HepG2 (cell line): Measurements from ENCODE around the gene DNAJC21. TPM values are rescaled to one million over a fixed set of nuclear protein-coding genes. Genes with fewer than 3 reads are reported as not detected.

ENCODE experiments used
- ATAC-seq: fragments of 200-7000 bp; cut with Tn5 transposase; 3 replicates; pipeline ENCODE4 v1.9.1; 2020; ENCODE audit warnings: mild to moderate bottlenecking, moderate library complexity
- BruUV-seq: library from RNA; stranded (reverse); fragments of 400-500 nt; replicated peaks from 2 replicates; lab custom pipeline; 2021; lab: Mats Ljungman, UMichigan
- CTCF ChIA-PET: fragments of 300-600 bp; formaldehyde crosslinking; extraction: SDS; loops from one replicate; lab custom pipeline; 2021; ENCODE audit warnings: low total read pairs, inconsistent platforms, low intra/inter-chr PET ratio; lab: Yijun Ruan, JAX
- POLR2A ChIA-PET: fragments of 350-600 bp; sonication (Branson Sonifier 250); formaldehyde crosslinking; loops from one replicate; lab custom pipeline; 2020; ENCODE audit warnings: antibody characterized with exemption, inconsistent platforms; lab: Yijun Ruan, JAX
- DNase-seq: peaks from one replicate; pipeline ENCODE4 v3.0.0-alpha.2; 2015; ENCODE audit warnings: low spot score
- FAIRE-seq: peaks from 3 replicates; lab custom pipeline; 2011; peaks lifted over from hg19 to GRCh38; lab: Jason Lieb, UNC
- H2AFZ ChIP-seq: one replicate; pipeline ENCODE4 v1.6.1; 2011; ENCODE audit warnings: low read length, inconsistent platforms
- H3K27ac ChIP-seq: fragments of 300-600 bp; 3 replicates; pipeline ENCODE4 v1.8.0; 2011; ENCODE audit warnings: mixed run types, mild to moderate bottlenecking, mixed read lengths, low read length, inconsistent platforms; ENCODE audit not compliant: insufficient read depth; ENCODE audit errors: extremely low read length
- H3K27me3 ChIP-seq, 2 experiments: fragments of 200-600 bp in 1 of 2; 2 replicates in 1 of 2; 3 replicates in 1 of 2; pipeline versions ENCODE4 v1.6.0 to v1.8.0; 2011; ENCODE audit warnings: low read length in 2 of 2, mild to moderate bottlenecking in 2 of 2, moderate library complexity in 2 of 2, inconsistent platforms in 1 of 2; ENCODE audit not compliant: insufficient read depth in 2 of 2, control insufficient read depth in 1 of 2
- H3K36me3 ChIP-seq, 2 experiments: fragments of 200-600 bp in 1 of 2; replicated peaks in 1 of 2; 2 replicates in 1 of 2; 3 replicates in 1 of 2; pipeline versions ENCODE4 v1.5.1 to v1.8.0; 2011; ENCODE audit warnings: low read length in 2 of 2, inconsistent platforms in 1 of 2; ENCODE audit not compliant: insufficient read depth in 2 of 2, control insufficient read depth in 1 of 2
- H3K4me1 ChIP-seq: 2 replicates; pipeline ENCODE4 v1.5.1; 2012; ENCODE audit warnings: low read length, inconsistent platforms; ENCODE audit not compliant: insufficient read depth
- H3K4me2 ChIP-seq: 2 replicates; pipeline ENCODE4 v1.6.0; 2011; ENCODE audit warnings: low read depth, low read length, inconsistent platforms
- H3K4me3 ChIP-seq, 3 experiments: fragments of 200-600 bp in 1 of 3; sonication (generic), shearing (Covaris generic) in 1 of 3; replicated peaks in 1 of 3; 2 replicates each; pipeline ENCODE4 v1.5.1; 2011 to 2016; ENCODE audit warnings: low read length in 3 of 3, inconsistent platforms in 2 of 3, low read depth in 2 of 3, mild to moderate bottlenecking in 2 of 3, control low read depth in 1 of 3, mixed read lengths in 1 of 3; ENCODE audit not compliant: insufficient read depth in 1 of 3
- H3K79me2 ChIP-seq: one replicate; pipeline ENCODE4 v1.6.1; 2011; ENCODE audit warnings: low read length, inconsistent platforms; ENCODE audit not compliant: insufficient read depth
- H3K9ac ChIP-seq: 2 replicates; pipeline ENCODE4 v1.6.0; 2011; ENCODE audit warnings: mild to moderate bottlenecking, low read depth, low read length, inconsistent platforms; ENCODE audit not compliant: insufficient read depth
- H3K9me3 ChIP-seq: 2 replicates; pipeline ENCODE4 v1.5.1; 2012; ENCODE audit warnings: mild to moderate bottlenecking, low read length
- H4K20me1 ChIP-seq: 2 replicates; pipeline ENCODE4 v1.6.0; 2011; ENCODE audit warnings: inconsistent platforms, mild to moderate bottlenecking, low read length, moderate library complexity; ENCODE audit not compliant: insufficient read depth
- BHLHE40 ChIP-seq: IDR thresholded peaks from 2 replicates; pipeline ENCODE4 v1.6.1; 2011; ENCODE audit warnings: low read length, improper control_type of control experiment
- GZF1 ChIP-seq: sonication (generic); formaldehyde crosslinking; IDR thresholded peaks from 2 replicates; pipeline ENCODE4 v1.5.1; 2020; ENCODE audit warnings: mild to moderate bottlenecking, missing genetic modification reagents
- HIC2 ChIP-seq: sonication (generic); formaldehyde crosslinking; IDR thresholded peaks from 2 replicates; pipeline ENCODE4 v1.9.0; 2022; ENCODE audit warnings: low read depth, missing genetic modification reagents
- KLF9 ChIP-seq: IDR thresholded peaks from 2 replicates; pipeline ENCODE4 v1.6.1; 2016; ENCODE audit warnings: low read depth
- PHB2 ChIP-seq: fragments of 450-650 bp; IDR thresholded peaks from 2 replicates; pipeline ENCODE4 v1.6.1; 2018; ENCODE audit not compliant: partially characterized antibody
- RERE ChIP-seq: IDR thresholded peaks from 2 replicates; pipeline ENCODE4 v1.6.1; 2016; ENCODE audit warnings: low read depth, missing genetic modification reagents, missing compliant biosample characterization
- RNF219 ChIP-seq: sonication (generic); formaldehyde crosslinking; IDR thresholded peaks from 2 replicates; pipeline ENCODE4 v1.5.0; 2020; ENCODE audit warnings: mild to moderate bottlenecking, missing genetic modification reagents
- TOE1 ChIP-seq: sonication (generic); formaldehyde crosslinking; IDR thresholded peaks from 2 replicates; pipeline ENCODE4 v1.4.0; 2020; ENCODE audit warnings: mild to moderate bottlenecking, missing genetic modification reagents
- ZFP90 ChIP-seq: sonication (generic); formaldehyde crosslinking; IDR thresholded peaks from 2 replicates; pipeline ENCODE4 v1.8.0; 2022; ENCODE audit warnings: missing genetic modification reagents, mild to moderate bottlenecking, inconsistent platforms, borderline replicate concordance
- ZNF570 ChIP-seq: sonication (generic); formaldehyde crosslinking; IDR thresholded peaks from 2 replicates; pipeline ENCODE4 v1.4.0; 2020; ENCODE audit warnings: mild to moderate bottlenecking, missing genetic modification reagents, borderline replicate concordance
- ZNF749 ChIP-seq: sonication (generic); formaldehyde crosslinking; IDR thresholded peaks from 2 replicates; pipeline ENCODE4 v1.8.0; 2022; ENCODE audit warnings: mild to moderate bottlenecking, missing genetic modification reagents, moderate library complexity, borderline replicate concordance
- WGBS: methylation state at CpG from one replicate; pipeline ENCODE4 v1.1.6; 2017; ENCODE audit warnings: low lambda C conversion rate; 5-methylcytosine and 5-hydroxymethylcytosine counted together
- in situ Hi-C: cut with HindIII; loops from 2 replicates; pipeline ENCODE4 v1.10.0; 2017; ENCODE audit warnings: low pct_unique_long_range_greater_than_20kb; ENCODE audit not compliant: extremely low pct_ligation_motif_present
- intact Hi-C: fragments of 100-400 bp; cut with micrococcal nuclease; formaldehyde crosslinking; loops from one replicate; pipeline ENCODE4 v1.10.0; 2022; ENCODE audit not compliant: unreplicated experiment
- polyA plus RNA-seq, 8 experiments: library from polyadenylated mRNA; depleted of rRNA in 3 of 8; stranded (reverse) in 7 of 8; unstranded in 1 of 8; fragments of >200 nt; fragmentation: Illumina TruSeq in 4 of 8; extraction: Trizol in 4 of 8; gene quantifications; 2 replicates each; pipeline versions ENCODE4 v1.2.1 to v1.2.3, GENCODE V29; 2011 to 2016; ENCODE audit warnings: low read depth in 4 of 8, missing spikeins in 1 of 8, mixed read lengths in 1 of 8; ENCODE audit not compliant: insufficient read depth in 1 of 8
- total RNA-seq, 5 experiments: library from RNA; depleted of rRNA; stranded (reverse); fragments of >200 nt; fragmentation: Illumina TruSeq; extraction: Trizol; gene quantifications; 2 replicates each; pipeline ENCODE4 v1.2.3, GENCODE V29; 2016; ENCODE audit warnings: low read depth in 1 of 5

DNAJC21 gene
- total and polyA plus RNA-seq, 2 of the 13 experiments (the other 11 are each of a cell fraction or from before 2014, with no cell fraction given) = 10.9 to 41.6 TPM

- TF ChIP-seq GZF1 (CRISPR knock-in tag) (0 out of 2 replicates have a peak, but pooled peaks have one; percentile 14), ZNF749 (CRISPR knock-in tag) (no peak), ZNF570 (CRISPR knock-in tag) (no peak)
Observed at GRCh38 chr5:34915856-34916192, 13.5 kb upstream of the DNAJC21 start (continued).

- Histone ChIP-seq H3K9ac (peak overlapping the region; percentile 97), H4K20me1 (no peaks in the 10 kb centered on the region; the same call in 1 of the 2 replicates), H3K4me2 (peak overlapping the region; percentile 69), H3K36me3 (peaks cover 2 to 28% of the 10 kb centered on the region in 2 experiments), H3K4me1 (peaks cover 39% of the 10 kb centered on the region), H3K79me2 (peaks cover 68% of the 10 kb centered on the region), H3K4me3 (peak overlapping the region; percentile 83 to 99 (median 95)), H2AFZ (no peak overlapping the region), H3K27me3 (no peaks in the 10 kb centered on the region; a peak in 1 of 5 replicates), H3K9me3 (no peaks in the 10 kb centered on the region), H3K27ac (peak overlapping the region; percentile 89)
- in situ Hi-C loops = no loop called here
- ChIA-PET POLR2A (interaction anchor here (1.2 to 5.4 kb wide), 3 partner anchors 13 to 428 kb away, joined by 3 to 92 read pairs (median 16); partner anchors contain the start of genes DNAJC21 and TTC23L), CTCF (no interaction called here)
- TF ChIP-seq KLF9 (CRISPR knock-in tag) (no peak), PHB2 (no peak), TOE1 (CRISPR knock-in tag) (no peak), HIC2 (no peak), RNF219 (CRISPR knock-in tag) (no peak), ZFP90 (no peak), BHLHE40 (no peak), RERE (no peak)
- BruUV-seq = no TSS peak
- no peak for FAIRE-seq
- intact Hi-C loops = loop anchor here (5.0 kb wide), 1 partner anchor 259 kb away; the partner anchor contains the start of gene RAI14
- 1% methylated on average over 6 of the region's 6 CpGs for WGBS
- DNase-seq = no peak
- ATAC-seq = no peak
Observed at GRCh38 chr5:34916518-34916917, 12.8 kb upstream of the DNAJC21 start.
